GM18498 (cell line): Measurements from ENCODE around the gene COL16A1.
A peak's percentile ranks its signal among the peaks of the same experiment; 100 is the strongest.

Source experiments
- ATAC-seq: cut with Tn5 transposase; IDR thresholded peaks from one replicate; pipeline ENCODE4 v1.9.1; 2021; ENCODE audit warnings: mild to moderate bottlenecking, moderate library complexity; ENCODE audit not compliant: unreplicated experiment

COL16A1 gene

GRCh38 chr1:31609514-31610118 is 94.2 kb downstream of the COL16A1 start:
- no peak for ATAC-seq

GRCh38 chr1:31607360-31607759 is 96.5 kb downstream of the COL16A1 start:
- no peak for ATAC-seq

GRCh38 chr1:31605908-31606427 is 97.8 kb downstream of the COL16A1 start:
- peak; percentile 94 for ATAC-seq
